CD4-positive, alpha-beta T cell treated with Interleukin-2 at 100 ng/mL for 4 hours (primary cell): ENCODE data around the gene AKAP6.

Experiments
- DNase-seq: peaks from one replicate; pipeline ENCODE4 v3.0.0-alpha.2; 2020; ENCODE audit warnings: low spot score

AKAP6 gene

GRCh38 chr14:32491416-32492016 is 162.4 kb downstream of the AKAP6 start:
- DNase-seq: no peak

- no peak for DNase-seq
Measured at GRCh38 chr14:32492457-32492856, 163.4 kb downstream of the AKAP6 start.

- DNase-seq: no peak
Measured at GRCh38 chr14:32494609-32495434, 165.7 kb downstream of the AKAP6 start.

- DNase-seq: no peak
Measured at GRCh38 chr14:32495435-32495734, 166.3 kb downstream of the AKAP6 start.

- no peak for DNase-seq
Measured at GRCh38 chr14:32497248-32497647, 168.2 kb downstream of the AKAP6 start.

- DNase-seq: no peak
Measured at GRCh38 chr14:32507029-32507984, 178.2 kb downstream of the AKAP6 start.

- no peak for DNase-seq
Measured at GRCh38 chr14:32508281-32508680, 179.2 kb downstream of the AKAP6 start.

GRCh38 chr14:32509632-32510187 is 180.6 kb downstream of the AKAP6 start:
- DNase-seq: no peak

GRCh38 chr14:32510815-32511214 is 181.7 kb downstream of the AKAP6 start:
- no peak for DNase-seq

GRCh38 chr14:32512348-32512747 is 183.2 kb downstream of the AKAP6 start:
- no peak for DNase-seq

- DNase-seq: no peak
Measured at GRCh38 chr14:32512813-32513212, 183.7 kb downstream of the AKAP6 start.

- DNase-seq: no peak
Measured at GRCh38 chr14:32513571-32514009, 184.5 kb downstream of the AKAP6 start.

GRCh38 chr14:32514236-32514635 is 185.1 kb downstream of the AKAP6 start:
- no peak for DNase-seq

- no peak for DNase-seq
Measured at GRCh38 chr14:32514681-32515080, 185.6 kb downstream of the AKAP6 start.

GRCh38 chr14:32524609-32525375 is 195.7 kb downstream of the AKAP6 start:
- DNase-seq: no peak

GRCh38 chr14:32525591-32525990 is 196.5 kb downstream of the AKAP6 start:
- DNase-seq: no peak

GRCh38 chr14:32530800-32531199 is 201.7 kb downstream of the AKAP6 start:
- DNase-seq: no peak

GRCh38 chr14:32531942-32532515 is 202.9 kb downstream of the AKAP6 start:
- no peak for DNase-seq

GRCh38 chr14:32534145-32534544 is 205.0 kb downstream of the AKAP6 start:
- DNase-seq: no peak

GRCh38 chr14:32536175-32536574 is 207.1 kb downstream of the AKAP6 start:
- DNase-seq: no peak

GRCh38 chr14:32537166-32537565 is 208.1 kb downstream of the AKAP6 start:
- no peak for DNase-seq
